HFF-Myc (cell line): ENCODE results near the gene MUTYH.
"Not testable (repeated sequence)": the region's sequence is repeated elsewhere in the genome, so short reads cannot be mapped to it uniquely, and the experiment has no call there.

ENCODE experiments used
- DNase-seq: peaks from one replicate; pipeline ENCODE4 v3.0.0-alpha.2; 2011; ENCODE audit warnings: low read depth; ENCODE audit errors: extremely low read depth
- H3K4me3 ChIP-seq: replicated peaks from 2 replicates; pipeline ENCODE4 v1.5.1; 2011; ENCODE audit warnings: low read depth, mild to moderate bottlenecking, control low read depth, low read length
- TF ChIP-seq, protein P1 (sequence below): IDR thresholded peaks from 2 replicates; pipeline ENCODE4 v1.5.1; 2012; ENCODE audit warnings: mild to moderate bottlenecking, low read depth, low read length, control low read depth; ENCODE audit errors: missing control alignments

MUTYH gene

DNA sequence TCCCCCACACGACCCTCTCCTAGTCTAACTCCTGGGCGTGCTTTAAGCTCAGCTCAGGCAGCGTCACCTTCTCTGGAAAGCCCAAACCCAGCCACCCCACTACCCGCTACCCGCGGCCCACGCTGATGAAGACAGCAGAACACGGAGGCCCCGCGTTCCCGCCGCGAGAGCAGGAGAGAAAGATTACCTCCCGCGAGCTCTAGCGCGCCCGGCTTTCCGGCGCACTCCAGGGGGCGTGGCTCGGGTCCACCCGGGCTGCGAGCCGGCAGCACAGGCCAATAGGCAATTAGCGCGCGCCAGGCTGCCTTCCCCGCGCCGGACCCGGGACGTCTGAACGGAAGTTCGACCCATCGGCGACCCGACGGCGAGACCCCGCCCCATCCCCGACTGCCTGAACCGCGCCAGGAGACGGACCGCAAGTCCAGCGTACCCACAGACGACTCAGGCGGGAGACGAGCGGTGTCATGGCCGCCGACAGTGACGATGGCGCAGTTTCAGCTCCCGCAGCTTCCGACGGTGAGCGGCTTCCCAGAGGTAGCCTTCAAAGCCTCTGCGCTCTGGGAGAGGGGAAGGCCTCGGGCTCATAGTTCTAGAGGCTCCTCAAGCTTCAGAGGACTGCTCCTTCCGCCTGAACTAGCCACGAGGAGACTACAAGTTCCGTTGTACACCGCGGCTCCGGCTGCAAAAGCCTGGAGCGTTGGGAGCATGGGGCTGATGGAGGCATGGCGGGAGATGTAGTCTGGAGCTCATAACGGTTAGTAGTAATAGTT, at the start of gene MUTYH, which contains the start of gene TOE1:
MUTYH (minus strand) TSS at position 652 of the 770 bp plus-strand sequence. CDS start 5,935 bp downstream, outside the sequence.
TOE1 (plus strand) TSS at position 382 of the 770 bp plus-strand sequence; CDS start at position 465, 83 bp downstream.
- TF ChIP-seq, protein P1, sequence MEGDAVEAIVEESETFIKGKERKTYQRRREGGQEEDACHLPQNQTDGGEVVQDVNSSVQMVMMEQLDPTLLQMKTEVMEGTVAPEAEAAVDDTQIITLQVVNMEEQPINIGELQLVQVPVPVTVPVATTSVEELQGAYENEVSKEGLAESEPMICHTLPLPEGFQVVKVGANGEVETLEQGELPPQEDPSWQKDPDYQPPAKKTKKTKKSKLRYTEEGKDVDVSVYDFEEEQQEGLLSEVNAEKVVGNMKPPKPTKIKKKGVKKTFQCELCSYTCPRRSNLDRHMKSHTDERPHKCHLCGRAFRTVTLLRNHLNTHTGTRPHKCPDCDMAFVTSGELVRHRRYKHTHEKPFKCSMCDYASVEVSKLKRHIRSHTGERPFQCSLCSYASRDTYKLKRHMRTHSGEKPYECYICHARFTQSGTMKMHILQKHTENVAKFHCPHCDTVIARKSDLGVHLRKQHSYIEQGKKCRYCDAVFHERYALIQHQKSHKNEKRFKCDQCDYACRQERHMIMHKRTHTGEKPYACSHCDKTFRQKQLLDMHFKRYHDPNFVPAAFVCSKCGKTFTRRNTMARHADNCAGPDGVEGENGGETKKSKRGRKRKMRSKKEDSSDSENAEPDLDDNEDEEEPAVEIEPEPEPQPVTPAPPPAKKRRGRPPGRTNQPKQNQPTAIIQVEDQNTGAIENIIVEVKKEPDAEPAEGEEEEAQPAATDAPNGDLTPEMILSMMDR, result no peak
- peak; percentile 70 for DNase-seq
- H3K4me3 ChIP-seq, result peak within 1 kb of the TSS; percentile 68

DNA sequence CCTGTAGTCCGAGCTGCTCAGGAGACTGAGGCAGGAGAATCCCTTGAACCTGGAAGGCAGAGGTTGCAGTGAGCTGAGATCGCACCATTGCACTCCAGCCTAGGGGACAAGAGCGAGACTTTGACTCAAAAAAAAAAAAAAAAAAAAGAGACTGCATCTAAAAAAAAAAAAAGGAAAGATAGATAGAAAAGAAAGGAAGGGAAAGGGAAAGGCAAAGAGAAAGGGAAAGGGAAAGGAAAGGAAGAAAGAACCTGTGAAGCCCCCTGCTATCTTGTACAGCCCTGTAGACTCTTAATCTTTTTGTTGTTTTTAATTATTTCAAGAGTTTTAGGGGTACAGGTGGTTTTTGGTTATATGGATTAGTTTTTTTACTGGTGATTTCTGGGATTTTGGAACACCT, 46.0 kb upstream of the MUTYH start:
- DNase-seq, result no peak
- TF ChIP-seq, protein P1, result no peak
- no peak overlapping the region for H3K4me3 ChIP-seq

DNA sequence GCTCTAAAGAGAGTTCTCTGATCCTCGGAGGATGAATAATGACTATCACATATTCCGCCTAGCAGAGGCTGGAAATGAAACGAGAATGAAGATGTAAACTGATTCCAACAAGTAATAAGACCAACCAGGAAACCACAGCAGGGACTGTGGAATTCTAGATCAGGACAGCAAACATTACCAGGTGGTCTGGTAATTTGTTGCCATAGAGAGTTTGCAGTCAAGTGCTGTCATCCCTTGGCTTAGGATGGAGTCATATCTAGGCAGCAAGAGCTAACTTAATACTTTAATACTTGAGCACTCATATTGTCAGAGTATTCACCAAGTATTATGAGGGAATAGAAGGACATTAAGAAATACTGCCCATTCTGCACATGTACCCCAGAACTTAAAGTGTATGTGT, 45.1 kb upstream of the MUTYH start:
- TF ChIP-seq, protein P1, result no peak
- H3K4me3 ChIP-seq, result no peak overlapping the region
- no peak for DNase-seq

DNA sequence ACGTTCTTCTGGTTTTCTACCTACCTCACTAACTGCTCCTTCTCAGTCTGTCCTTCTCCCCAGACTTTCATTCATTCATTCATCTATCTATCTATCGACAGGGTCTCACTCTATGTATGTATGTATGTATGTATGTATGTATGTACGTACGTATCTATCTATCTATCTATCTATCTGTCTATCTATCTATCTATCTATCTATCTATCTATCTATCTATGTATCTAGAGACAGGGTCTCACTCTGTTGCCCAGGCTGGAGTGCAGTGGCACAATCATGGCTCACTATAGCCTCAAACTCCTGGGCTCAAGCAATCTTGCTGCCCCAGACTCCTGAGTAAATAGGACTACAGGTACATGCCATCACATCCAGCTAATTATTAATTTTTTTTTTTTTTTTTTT, 44.0 kb upstream of the MUTYH start:
- not testable (repeated sequence) for DNase-seq, H3K4me3 ChIP-seq

DNA sequence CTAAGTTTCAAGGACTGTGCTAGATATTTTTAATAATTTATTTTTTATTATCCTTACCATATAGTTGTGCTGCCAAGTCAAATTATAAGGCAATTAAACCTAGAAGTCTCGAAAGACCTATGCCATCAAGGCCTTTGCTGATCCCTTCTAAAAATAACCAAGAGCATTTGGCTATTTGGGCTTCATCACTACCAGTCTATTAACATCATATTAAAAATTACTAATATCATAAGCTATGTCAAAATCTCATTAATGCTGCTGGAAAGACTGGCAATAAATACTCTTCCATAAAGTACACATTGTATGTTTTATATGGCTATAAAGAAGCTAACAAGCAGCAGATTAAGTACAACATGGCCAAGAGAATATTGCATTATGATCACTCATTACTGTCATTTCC, 43.0 kb upstream of the MUTYH start:
- TF ChIP-seq, protein P1, result no peak
- DNase-seq, result no peak
- H3K4me3 ChIP-seq, result no peak overlapping the region

DNA sequence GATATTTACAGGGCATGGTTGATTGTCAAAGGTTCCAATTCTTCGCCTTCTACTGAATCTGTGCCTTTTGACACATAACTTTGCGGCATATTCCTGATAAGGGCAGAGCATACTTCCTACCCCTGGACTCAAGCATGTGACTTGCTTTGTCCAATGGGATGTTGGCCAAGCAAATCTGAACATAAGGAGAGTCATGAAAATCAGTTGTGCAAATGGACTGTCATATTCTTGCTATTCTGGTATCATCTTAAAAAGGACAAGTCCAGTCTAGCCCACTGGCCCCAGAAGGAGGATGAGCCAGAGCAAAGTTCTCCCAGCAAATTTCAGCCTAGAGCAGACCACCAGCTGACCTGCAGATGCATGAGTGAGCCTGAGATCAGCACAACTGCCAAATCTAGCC, 41.0 kb upstream of the MUTYH start:
- TF ChIP-seq, protein P1, result no peak
- H3K4me3 ChIP-seq, result no peak overlapping the region
- DNase-seq, result no peak

DNA sequence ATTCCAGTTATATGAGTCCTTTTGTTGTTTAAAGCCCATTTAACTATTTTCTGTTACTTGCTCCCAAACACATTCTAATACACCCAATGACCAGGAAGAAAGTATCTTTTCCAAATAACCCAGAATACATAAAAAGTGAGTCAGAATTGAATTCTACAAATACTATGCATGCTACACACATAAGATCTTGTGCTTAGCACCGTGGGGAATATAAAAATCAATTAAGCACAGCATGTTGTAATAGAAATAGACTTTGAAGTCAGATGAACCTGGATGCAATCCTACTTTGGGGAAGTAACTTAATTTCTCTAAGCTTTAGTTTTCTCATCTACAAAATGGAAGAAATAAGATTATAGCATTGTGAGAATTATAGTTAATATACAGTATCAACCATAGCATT, 40.5 kb upstream of the MUTYH start:
- TF ChIP-seq, protein P1, result no peak

More for the DNA sequence above, 40.5 kb upstream of the MUTYH start:
- no peak overlapping the region for H3K4me3 ChIP-seq
- no peak for DNase-seq
